Chondrocyte (in vitro differentiated cells): ENCODE results near the gene GFRA1. TPM values are rescaled to one million over a fixed set of nuclear protein-coding genes. Genes with fewer than 3 reads are reported as not detected.

Experiments used
- DNase-seq: peaks from one replicate; pipeline ENCODE4 v3.0.0; 2021; ENCODE audit warnings: mixed read lengths, low spot score
- H3K27ac Mint-ChIP-seq: one replicate; pipeline ENCODE4 v1.8.0; 2021; ENCODE audit warnings: mild to moderate bottlenecking, moderate library complexity, mixed read lengths; ENCODE audit not compliant: unreplicated experiment
- H3K27me3 Mint-ChIP-seq: 2 replicates; pipeline ENCODE4 v1.8.0; 2021; ENCODE audit warnings: low read depth, mixed read lengths
- H3K36me3 Mint-ChIP-seq: 2 replicates; pipeline ENCODE4 v1.8.0; 2021; ENCODE audit warnings: low read depth, mixed read lengths
- H3K4me1 Mint-ChIP-seq: 2 replicates; pipeline ENCODE4 v1.8.0; 2021; ENCODE audit warnings: low read depth, mild to moderate bottlenecking, mixed read lengths
- H3K4me3 Mint-ChIP-seq: one replicate; pipeline ENCODE4 v1.8.0; 2021; ENCODE audit warnings: mild to moderate bottlenecking, moderate library complexity, mixed read lengths; ENCODE audit not compliant: unreplicated experiment
- H3K9me3 Mint-ChIP-seq: 2 replicates; pipeline ENCODE4 v1.8.0; 2021; ENCODE audit warnings: low read depth, mixed read lengths
- total RNA-seq: library from RNA; stranded (reverse); gene quantifications from 3 replicates; pipeline ENCODE4 v1.2.1, GENCODE V29; 2021
- TF ChIP-seq, protein P1 (sequence below): fragments of 200-600 bp; sonication (generic); IDR thresholded peaks from 2 replicates; pipeline ENCODE4 v1.5.0; 2021; ENCODE audit warnings: antibody characterized with exemption, mild to moderate bottlenecking, moderate library complexity

The GFRA1 gene
- total RNA-seq, 1 donor from 2014 or later = 79.7 TPM

DNA sequence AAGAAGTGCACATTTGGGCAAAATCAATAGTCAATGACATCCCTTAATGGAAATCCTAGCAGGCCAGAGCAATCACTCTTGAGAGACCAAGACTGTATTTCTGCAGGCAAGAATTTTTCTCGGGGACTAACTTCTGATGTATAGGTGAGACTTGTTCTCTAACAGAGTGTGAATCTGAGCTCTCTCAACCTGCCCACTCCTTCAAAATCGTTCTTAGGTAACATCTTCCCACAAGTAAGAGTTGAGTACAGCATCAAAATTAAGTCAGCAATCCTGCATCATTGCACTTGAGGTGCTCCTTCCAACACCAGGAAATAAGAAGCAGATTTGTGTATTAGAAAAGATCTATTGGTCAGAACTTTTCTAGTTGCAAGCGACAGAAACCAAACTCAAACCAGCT is 25.6 kb upstream of the GFRA1 start:
- DNase-seq = no peak
- Mint-ChIP-seq H3K36me3 (no peaks in the 10 kb centered on the region), H3K4me1 (peaks cover 9% of the 10 kb centered on the region), H3K27ac (no peak overlapping the region), H3K9me3 (no peaks in the 10 kb centered on the region), H3K4me3 (no peak overlapping the region), H3K27me3 (peaks cover 4% of the 10 kb centered on the region)
- TF ChIP-seq, protein P1, sequence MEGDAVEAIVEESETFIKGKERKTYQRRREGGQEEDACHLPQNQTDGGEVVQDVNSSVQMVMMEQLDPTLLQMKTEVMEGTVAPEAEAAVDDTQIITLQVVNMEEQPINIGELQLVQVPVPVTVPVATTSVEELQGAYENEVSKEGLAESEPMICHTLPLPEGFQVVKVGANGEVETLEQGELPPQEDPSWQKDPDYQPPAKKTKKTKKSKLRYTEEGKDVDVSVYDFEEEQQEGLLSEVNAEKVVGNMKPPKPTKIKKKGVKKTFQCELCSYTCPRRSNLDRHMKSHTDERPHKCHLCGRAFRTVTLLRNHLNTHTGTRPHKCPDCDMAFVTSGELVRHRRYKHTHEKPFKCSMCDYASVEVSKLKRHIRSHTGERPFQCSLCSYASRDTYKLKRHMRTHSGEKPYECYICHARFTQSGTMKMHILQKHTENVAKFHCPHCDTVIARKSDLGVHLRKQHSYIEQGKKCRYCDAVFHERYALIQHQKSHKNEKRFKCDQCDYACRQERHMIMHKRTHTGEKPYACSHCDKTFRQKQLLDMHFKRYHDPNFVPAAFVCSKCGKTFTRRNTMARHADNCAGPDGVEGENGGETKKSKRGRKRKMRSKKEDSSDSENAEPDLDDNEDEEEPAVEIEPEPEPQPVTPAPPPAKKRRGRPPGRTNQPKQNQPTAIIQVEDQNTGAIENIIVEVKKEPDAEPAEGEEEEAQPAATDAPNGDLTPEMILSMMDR = no peak

- Mint-ChIP-seq H3K4me3 (no peak overlapping the region), H3K27ac (no peak overlapping the region)
Observed at GRCh38 chr10:116296291-116296721, 23.3 kb upstream of the GFRA1 start.

DNA sequence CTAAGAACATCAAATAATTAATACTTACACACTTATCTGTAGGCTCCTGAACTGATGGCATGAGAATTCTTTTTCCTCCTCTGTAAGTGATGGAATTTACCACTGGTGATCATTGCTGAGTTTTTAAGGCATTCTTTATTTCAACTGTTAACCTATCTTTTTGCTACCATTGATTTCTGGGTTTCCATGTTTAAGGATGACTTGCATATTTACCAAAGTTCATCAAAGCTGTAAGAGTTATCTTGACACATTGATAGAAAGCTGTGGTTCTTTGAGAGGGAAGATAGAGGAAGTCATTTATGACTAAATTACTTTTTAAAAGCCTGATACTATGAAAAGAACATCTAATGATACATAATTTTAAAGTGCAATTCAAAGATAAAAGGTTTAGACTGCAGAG is 19.5 kb upstream of the GFRA1 start:
- TF ChIP-seq, protein P1 = no peak
- peaks cover 11% of the 10 kb centered on the region for H3K4me1 Mint-ChIP-seq
- H3K27me3 Mint-ChIP-seq = peaks cover 4% of the 10 kb centered on the region
- no peak overlapping the region for H3K4me3 Mint-ChIP-seq
- H3K27ac Mint-ChIP-seq = no peak overlapping the region
- no peak for DNase-seq
- H3K36me3 Mint-ChIP-seq = no peaks in the 10 kb centered on the region
- no peaks in the 10 kb centered on the region for H3K9me3 Mint-ChIP-seq

More at GRCh38 chr10:116296291-116296721, 23.3 kb upstream of the GFRA1 start:
- no peak for DNase-seq
- peaks cover 4% of the 10 kb centered on the region for H3K27me3 Mint-ChIP-seq
- H3K4me1 Mint-ChIP-seq = peaks cover 17% of the 10 kb centered on the region
- TF ChIP-seq, protein P1 = no peak
- H3K9me3 Mint-ChIP-seq = no peaks in the 10 kb centered on the region
- H3K36me3 Mint-ChIP-seq = no peaks in the 10 kb centered on the region

DNA sequence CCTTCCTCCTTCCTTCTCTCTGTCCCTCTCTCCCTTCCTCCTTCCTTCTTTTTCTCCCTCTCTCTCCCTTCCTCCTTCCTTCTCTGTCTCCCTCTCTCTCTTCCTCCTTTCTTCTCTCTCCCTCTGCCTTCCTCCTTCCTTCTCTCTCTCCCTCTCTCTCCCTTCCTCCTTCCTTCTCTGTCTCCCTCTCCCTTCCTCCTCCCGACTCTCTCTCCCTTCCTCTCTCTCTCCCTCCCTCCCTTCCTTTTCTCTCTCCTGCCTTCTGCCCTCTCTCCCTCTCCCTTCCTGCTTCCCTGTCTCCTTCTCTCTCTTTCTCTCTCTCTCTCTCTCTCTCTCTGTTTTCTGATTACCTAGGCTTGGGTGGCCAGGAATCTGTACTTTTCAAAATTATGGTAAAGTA is 16.6 kb upstream of the GFRA1 start:
- no peak for DNase-seq
- Mint-ChIP-seq H3K9me3 (no peaks in the 10 kb centered on the region), H3K27ac (no peak overlapping the region), H3K4me1 (peaks cover 11% of the 10 kb centered on the region), H3K36me3 (no peaks in the 10 kb centered on the region), H3K4me3 (no peak overlapping the region), H3K27me3 (no peaks in the 10 kb centered on the region)
- TF ChIP-seq, protein P1 = no peak

DNA sequence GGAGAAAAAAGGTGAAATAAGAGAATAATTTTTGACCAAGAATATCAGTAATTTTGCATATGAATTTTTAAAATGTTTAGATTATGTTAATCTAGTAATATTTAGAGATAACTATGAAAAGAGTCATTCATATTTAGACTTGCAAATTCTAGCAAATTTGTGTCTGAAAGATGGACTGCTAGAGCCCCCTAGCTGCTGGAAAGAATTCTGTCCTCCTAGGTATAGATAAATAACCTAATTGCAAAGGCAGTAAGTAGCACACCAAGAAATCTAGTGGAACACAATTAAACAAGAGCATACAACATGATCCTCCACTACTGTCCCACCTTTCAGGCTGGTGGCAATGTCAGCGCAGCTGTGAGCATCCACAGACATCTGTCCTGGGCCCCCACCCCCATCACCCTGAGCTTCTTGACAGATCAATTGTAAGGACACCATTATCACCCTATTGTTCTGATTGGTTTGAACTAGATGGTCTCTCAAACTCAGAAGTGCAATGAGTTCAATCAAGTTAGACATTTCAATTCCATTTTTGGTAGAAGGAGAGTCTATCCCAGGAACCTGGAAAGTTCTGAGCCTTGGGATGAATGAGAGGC is 15.0 kb upstream of the GFRA1 start:
- no peak overlapping the region for H3K27ac Mint-ChIP-seq
- H3K9me3 Mint-ChIP-seq = no peaks in the 10 kb centered on the region
- H3K4me1 Mint-ChIP-seq = peaks cover 2% of the 10 kb centered on the region
- H3K4me3 Mint-ChIP-seq = no peak overlapping the region
- H3K27me3 Mint-ChIP-seq = no peaks in the 10 kb centered on the region
- TF ChIP-seq, protein P1 = peak; percentile 95
- no peak for DNase-seq
- no peaks in the 10 kb centered on the region for H3K36me3 Mint-ChIP-seq
